A549 treated with dexamethasone at 1 μM for 4 hours (cell line): ENCODE results near the gene MTLN. TPM values are rescaled to one million over a fixed set of nuclear protein-coding genes. Genes with fewer than 3 reads are reported as not detected.

Source experiments
- total RNA-seq: library from RNA; stranded (reverse); fragments of 200-300 nt; extraction: Qiagen RNA extraction; gene quantifications from 5 replicates; pipeline ENCODE4 v1.2.3, GENCODE V29; 2022

Gene MTLN
- total RNA-seq = 111 to 132 TPM (median 118 TPM) in 5 replicates

DNA sequence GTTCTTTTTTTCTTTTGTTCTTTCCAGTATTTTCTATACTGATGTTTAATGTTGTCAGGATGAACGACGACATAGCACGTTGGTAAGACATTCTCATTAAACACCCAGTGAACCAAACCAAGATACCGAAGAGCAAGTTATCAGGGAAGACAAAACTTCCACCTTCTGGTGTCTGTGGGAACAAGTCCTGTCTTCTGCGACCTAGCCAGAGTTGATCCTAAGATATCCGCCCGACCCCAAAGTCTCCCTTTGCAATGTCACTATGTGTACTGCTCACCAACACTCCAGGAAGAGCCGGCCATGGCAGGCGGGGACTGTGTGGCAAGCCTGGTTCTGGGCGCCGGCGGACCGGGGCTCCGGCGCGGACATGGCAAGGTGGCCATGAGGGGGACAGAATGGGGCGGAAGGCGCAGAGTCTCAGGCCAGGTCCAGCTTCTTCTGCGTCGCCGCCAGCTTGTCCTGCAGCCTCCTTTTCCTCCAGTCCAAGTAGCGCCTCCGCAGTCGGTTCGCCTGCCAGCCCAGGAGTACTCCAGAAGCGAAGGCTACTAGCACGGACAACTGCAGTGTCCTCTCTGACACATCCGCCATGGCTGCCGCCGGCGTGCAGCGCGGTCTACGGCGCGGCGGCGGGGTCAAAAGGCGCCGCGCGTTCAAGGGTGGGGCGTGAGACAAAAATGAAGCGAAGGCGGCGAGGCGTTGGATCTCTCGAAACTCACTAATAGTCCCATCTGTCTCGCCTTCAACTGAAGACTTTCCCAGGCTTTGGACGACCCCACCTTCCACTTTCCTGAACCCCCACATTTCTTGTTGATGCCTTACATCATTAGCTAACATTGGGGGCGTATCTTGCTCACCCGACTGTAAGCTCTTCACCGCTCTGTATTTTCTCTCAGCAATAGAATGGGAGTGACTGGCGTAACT lies at the start of gene MTLN:
TSS of gene MTLN (minus strand) at position 610 of the 921 bp plus-strand sequence. CDS start at position 588, 22 bp downstream.

GRCh38 chr2:110204408-110205385 lies 7.7 kb downstream of the MTLN start, which contains the start of gene NPHP1:
TSS of gene NPHP1 (minus strand) at chr2:110205013. CDS start at chr2:110204968, 45 bp downstream.

Other genes starting within 250 kb of the MTLN start
- gene MALL, start 96.7 kb downstream of the MTLN start, total RNA-seq = 154 to 172 TPM (median 164 TPM) in 5 replicates
- 6.1 to 8.2 TPM (median 6.5 TPM) in 5 replicates for gene NPHP1, start 7.5 kb downstream of the MTLN start, total RNA-seq